ENCODE results near the gene RNF157. TPM values are rescaled to one million over a fixed set of nuclear protein-coding genes. Genes with fewer than 3 reads are reported as not detected.

RNF157 gene
- total and polyA plus RNA-seq, 2 of the 13 experiments (the other 11 are each of a cell fraction or from before 2014, with no cell fraction given), result 0.44 to 1.5 TPM

DNA sequence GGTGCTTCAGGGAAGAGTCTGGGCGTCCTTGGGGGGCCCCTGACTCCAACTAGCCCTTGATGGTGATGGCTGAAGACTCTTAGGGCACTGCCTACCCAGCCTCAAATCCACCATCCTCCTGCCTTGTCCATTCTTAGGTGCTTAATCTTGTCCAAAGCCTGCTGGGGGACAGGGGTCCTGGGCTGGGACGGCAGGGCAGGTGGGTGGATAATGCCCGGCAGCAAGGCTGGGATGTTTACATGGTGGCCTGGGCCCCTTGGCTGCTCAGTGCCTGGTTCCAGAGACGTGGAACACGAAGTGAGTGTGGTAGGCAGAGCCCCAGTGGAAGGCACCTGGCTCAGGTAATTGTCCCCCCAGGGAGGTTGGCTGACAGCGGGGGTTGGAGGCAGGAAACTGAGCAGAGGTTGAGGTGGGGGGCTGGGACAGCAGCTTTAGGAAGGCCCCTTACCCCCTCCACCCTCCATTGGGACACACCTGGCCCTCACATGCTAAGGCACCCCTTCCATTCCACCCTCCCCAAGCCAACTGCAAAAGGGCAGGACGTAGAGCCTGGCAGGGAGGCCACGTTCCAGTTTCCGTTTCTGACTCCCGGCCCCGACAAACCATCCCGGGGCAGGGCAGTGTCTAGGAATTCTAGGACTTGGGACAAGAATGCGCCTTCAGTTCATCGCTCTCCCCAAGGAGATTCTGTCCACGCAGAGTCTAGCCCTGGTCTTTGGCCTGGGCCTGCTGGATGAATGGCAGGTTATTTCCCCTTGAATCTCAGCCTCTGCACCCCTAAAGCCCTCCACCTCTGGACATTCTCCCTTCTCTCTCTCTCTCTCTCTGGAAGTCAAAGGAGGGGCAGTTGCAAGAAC is 101.2 kb downstream of the RNF157 start (continued):
- TF ChIP-seq, protein P1, sequence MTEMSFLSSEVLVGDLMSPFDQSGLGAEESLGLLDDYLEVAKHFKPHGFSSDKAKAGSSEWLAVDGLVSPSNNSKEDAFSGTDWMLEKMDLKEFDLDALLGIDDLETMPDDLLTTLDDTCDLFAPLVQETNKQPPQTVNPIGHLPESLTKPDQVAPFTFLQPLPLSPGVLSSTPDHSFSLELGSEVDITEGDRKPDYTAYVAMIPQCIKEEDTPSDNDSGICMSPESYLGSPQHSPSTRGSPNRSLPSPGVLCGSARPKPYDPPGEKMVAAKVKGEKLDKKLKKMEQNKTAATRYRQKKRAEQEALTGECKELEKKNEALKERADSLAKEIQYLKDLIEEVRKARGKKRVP (CRISPR knock-in tag; IDR thresholded peaks at IDR 0.05), result no peak
- TF ChIP-seq ZNF44 (CRISPR knock-in tag; IDR thresholded peaks at IDR 0.05), result no peak
- TF ChIP-seq MIER2 (CRISPR knock-in tag; IDR thresholded peaks at IDR 0.05), result no peak
- TF ChIP-seq PAF1 (CRISPR knock-in tag; IDR thresholded peaks at IDR 0.05), result no peak
- TF ChIP-seq KAT2B (IDR thresholded peaks at IDR 0.05; ENCODE audit: borderline replicate concordance, low read depth, low read length), result no peak
- TF ChIP-seq, protein P2, sequence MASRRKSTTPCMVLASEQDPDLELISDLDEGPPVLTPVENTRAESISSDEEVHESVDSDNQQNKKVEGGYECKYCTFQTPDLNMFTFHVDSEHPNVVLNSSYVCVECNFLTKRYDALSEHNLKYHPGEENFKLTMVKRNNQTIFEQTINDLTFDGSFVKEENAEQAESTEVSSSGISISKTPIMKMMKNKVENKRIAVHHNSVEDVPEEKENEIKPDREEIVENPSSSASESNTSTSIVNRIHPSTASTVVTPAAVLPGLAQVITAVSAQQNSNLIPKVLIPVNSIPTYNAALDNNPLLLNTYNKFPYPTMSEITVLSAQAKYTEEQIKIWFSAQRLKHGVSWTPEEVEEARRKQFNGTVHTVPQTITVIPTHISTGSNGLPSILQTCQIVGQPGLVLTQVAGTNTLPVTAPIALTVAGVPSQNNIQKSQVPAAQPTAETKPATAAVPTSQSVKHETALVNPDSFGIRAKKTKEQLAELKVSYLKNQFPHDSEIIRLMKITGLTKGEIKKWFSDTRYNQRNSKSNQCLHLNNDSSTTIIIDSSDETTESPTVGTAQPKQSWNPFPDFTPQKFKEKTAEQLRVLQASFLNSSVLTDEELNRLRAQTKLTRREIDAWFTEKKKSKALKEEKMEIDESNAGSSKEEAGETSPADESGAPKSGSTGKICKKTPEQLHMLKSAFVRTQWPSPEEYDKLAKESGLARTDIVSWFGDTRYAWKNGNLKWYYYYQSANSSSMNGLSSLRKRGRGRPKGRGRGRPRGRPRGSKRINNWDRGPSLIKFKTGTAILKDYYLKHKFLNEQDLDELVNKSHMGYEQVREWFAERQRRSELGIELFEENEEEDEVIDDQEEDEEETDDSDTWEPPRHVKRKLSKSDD (CRISPR knock-in tag; IDR thresholded peaks at IDR 0.05; ENCODE audit: low read depth), result 0 out of 2 replicates have a peak, but pooled peaks have one; percentile 5
- 0 out of 2 replicates have a peak, but pooled peaks have one; percentile 54 for TF ChIP-seq ZNF879 (CRISPR knock-in tag; IDR thresholded peaks at IDR 0.05)
- TF ChIP-seq, protein P3, sequence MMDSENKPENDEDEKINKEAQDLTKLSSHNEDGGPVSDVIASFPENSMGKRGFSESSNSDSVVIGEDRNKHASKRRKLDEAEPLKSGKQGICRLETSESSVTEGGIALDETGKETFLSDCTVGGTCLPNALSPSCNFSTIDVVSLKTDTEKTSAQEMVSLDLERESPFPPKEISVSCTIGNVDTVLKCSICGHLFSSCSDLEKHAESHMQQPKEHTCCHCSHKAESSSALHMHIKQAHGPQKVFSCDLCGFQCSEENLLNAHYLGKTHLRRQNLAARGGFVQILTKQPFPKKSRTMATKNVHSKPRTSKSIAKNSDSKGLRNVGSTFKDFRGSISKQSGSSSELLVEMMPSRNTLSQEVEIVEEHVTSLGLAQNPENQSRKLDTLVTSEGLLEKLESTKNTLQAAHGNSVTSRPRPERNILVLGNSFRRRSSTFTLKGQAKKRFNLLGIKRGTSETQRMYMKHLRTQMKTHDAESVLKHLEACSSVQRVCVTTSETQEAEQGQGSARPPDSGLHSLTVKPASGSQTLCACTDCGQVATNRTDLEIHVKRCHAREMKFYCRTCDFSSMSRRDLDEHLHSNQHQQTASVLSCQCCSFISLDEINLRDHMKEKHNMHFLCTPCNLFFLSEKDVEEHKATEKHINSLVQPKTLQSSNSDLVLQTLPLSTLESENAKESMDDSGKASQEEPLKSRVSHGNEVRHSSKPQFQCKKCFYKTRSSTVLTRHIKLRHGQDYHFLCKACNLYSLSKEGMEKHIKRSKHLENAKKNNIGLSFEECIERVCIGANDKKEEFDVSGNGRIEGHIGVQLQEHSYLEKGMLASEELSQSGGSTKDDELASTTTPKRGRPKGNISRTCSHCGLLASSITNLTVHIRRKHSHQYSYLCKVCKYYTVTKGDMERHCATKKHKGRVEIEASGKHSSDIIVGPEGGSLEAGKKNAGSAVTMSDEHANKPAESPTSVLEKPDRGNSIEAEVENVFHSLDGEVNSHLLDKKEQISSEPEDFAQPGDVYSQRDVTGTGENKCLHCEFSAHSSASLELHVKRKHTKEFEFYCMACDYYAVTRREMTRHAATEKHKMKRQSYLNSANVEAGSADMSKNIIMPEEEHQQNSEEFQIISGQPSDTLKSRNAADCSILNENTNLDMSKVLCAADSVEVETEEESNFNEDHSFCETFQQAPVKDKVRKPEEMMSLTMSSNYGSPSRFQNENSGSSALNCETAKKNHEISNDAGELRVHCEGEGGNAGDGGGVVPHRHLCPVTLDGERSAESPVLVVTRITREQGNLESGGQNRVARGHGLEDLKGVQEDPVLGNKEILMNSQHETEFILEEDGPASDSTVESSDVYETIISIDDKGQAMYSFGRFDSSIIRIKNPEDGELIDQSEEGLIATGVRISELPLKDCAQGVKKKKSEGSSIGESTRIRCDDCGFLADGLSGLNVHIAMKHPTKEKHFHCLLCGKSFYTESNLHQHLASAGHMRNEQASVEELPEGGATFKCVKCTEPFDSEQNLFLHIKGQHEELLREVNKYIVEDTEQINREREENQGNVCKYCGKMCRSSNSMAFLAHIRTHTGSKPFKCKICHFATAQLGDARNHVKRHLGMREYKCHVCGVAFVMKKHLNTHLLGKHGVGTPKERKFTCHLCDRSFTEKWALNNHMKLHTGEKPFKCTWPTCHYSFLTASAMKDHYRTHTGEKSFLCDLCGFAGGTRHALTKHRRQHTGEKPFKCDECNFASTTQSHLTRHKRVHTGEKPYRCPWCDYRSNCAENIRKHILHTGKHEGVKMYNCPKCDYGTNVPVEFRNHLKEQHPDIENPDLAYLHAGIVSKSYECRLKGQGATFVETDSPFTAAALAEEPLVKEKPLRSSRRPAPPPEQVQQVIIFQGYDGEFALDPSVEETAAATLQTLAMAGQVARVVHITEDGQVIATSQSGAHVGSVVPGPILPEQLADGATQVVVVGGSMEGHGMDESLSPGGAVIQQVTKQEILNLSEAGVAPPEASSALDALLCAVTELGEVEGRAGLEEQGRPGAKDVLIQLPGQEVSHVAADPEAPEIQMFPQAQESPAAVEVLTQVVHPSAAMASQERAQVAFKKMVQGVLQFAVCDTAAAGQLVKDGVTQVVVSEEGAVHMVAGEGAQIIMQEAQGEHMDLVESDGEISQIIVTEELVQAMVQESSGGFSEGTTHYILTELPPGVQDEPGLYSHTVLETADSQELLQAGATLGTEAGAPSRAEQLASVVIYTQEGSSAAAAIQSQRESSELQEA (CRISPR knock-in tag; IDR thresholded peaks at IDR 0.05; ENCODE audit: not compliant biosample characterization), result peak; percentile 11
- 0 out of 2 replicates have a peak, but pooled peaks have one; percentile 4 for TF ChIP-seq ZNF263 (CRISPR knock-in tag; IDR thresholded peaks at IDR 0.05)
- TF ChIP-seq, protein P4, sequence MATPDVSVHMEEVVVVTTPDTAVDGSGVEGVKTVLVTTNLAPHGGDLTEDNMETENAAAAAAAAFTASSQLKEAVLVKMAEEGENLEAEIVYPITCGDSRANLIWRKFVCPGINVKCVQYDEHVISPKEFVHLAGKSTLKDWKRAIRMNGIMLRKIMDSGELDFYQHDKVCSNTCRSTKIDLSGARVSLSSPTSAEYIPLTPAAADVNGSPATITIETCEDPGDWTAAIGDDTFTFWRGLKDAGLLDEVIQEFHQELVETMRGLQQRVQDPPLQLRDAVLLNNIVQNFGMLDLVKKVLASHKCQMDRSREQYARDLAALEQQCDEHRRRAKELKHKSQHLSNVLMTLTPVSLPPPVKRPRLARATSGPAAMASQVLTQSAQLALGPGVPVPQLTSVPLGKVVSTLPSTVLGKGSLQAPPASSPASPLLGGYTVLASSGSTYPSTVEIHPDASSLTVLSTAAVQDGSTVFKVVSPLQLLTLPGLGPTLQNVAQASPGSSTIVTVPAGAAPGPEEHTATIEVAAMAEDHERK (CRISPR knock-in tag; IDR thresholded peaks at IDR 0.05; ENCODE audit: low read depth), result no peak
- TF ChIP-seq MIXL1 (CRISPR knock-in tag; IDR thresholded peaks at IDR 0.05), result no peak
- TF ChIP-seq, protein P5, sequence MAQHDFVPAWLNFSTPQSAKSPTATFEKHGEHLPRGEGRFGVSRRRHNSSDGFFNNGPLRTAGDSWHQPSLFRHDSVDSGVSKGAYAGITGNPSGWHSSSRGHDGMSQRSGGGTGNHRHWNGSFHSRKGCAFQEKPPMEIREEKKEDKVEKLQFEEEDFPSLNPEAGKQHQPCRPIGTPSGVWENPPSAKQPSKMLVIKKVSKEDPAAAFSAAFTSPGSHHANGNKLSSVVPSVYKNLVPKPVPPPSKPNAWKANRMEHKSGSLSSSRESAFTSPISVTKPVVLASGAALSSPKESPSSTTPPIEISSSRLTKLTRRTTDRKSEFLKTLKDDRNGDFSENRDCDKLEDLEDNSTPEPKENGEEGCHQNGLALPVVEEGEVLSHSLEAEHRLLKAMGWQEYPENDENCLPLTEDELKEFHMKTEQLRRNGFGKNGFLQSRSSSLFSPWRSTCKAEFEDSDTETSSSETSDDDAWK (CRISPR knock-in tag; IDR thresholded peaks at IDR 0.05), result no peak
- TF ChIP-seq MED13 (CRISPR knock-in tag; IDR thresholded peaks at IDR 0.05), result 0 out of 2 replicates have a peak, but pooled peaks have one; percentile 36
